DND-41 (cell line): ENCODE data around the gene BARHL2.

Experiments used
- CTCF ChIP-seq: IDR thresholded peaks from 2 replicates; pipeline ENCODE4 v1.5.1; 2012; ENCODE audit warnings: borderline replicate concordance, low read length, moderate library complexity, mild to moderate bottlenecking; ENCODE audit not compliant: poor library complexity, severe bottlenecking; ENCODE audit errors: extremely low read depth
- EZH2 ChIP-seq: IDR thresholded peaks from 3 replicates; pipeline ENCODE4 v1.6.1; 2012; ENCODE audit warnings: borderline replicate concordance, low read depth, mild to moderate bottlenecking, moderate library complexity, low read length, inconsistent platforms; ENCODE audit not compliant: severe bottlenecking

GRCh38 chr1:90761156-90761555, 44.1 kb upstream of the BARHL2 start:
- no peak for TF ChIP-seq EZH2
- no peak for TF ChIP-seq CTCF
